ENCODE results near the gene SPSB2.

Gene SPSB2

GRCh38 chr12:6860116-6860515, 13.0 kb downstream of the SPSB2 start:
- Histone ChIP-seq H2AFZ (ENCODE audit: low read depth) (no peak overlapping the region), H3K27me3 (ENCODE audit: insufficient read depth, low read depth) (no peaks in the 10 kb centered on the region), H3K4me3 (IDR thresholded peaks at IDR 0.05; ENCODE audit: insufficient read depth, low read depth, low read length) (no peak overlapping the region), H3K79me2 (ENCODE audit: insufficient read depth, low read depth) (peaks cover 6% of the 10 kb centered on the region; the same call in 1 of the 2 replicates), H3K4me1 (ENCODE audit: low read depth, poor library complexity, severe bottlenecking) (no peaks in the 10 kb centered on the region), H3K9ac (no peak overlapping the region), H4K20me1 (ENCODE audit: insufficient read depth) (no peaks in the 10 kb centered on the region), H3K36me3 (ENCODE audit: insufficient read depth) (peaks cover 7% of the 10 kb centered on the region; the same call in 1 of the 2 replicates), H3K27ac (no peak overlapping the region), H3K4me2 (no peak overlapping the region)
- no peak for TF ChIP-seq CTCF (conservative IDR thresholded peaks at IDR 0.05; ENCODE audit: low read depth, low read length)

- Histone ChIP-seq H3K27me3 (ENCODE audit: insufficient read depth, low read depth) (no peaks in the 10 kb centered on the region), H3K4me3 (IDR thresholded peaks at IDR 0.05; ENCODE audit: insufficient read depth, low read depth, low read length) (no peak overlapping the region), H3K27ac (no peak overlapping the region), H3K79me2 (ENCODE audit: insufficient read depth, low read depth) (peaks cover 19% of the 10 kb centered on the region), H3K4me1 (ENCODE audit: low read depth, poor library complexity, severe bottlenecking) (peaks cover 12% of the 10 kb centered on the region), H2AFZ (ENCODE audit: low read depth) (no peak overlapping the region), H4K20me1 (ENCODE audit: insufficient read depth) (no peaks in the 10 kb centered on the region), H3K9ac (no peak overlapping the region), H3K36me3 (ENCODE audit: insufficient read depth) (peaks cover 7% of the 10 kb centered on the region; the same call in 1 of the 2 replicates), H3K4me2 (no peak overlapping the region)
- no peak for TF ChIP-seq CTCF (conservative IDR thresholded peaks at IDR 0.05; ENCODE audit: low read depth, low read length)
Observed at GRCh38 chr12:6858799-6859198, 14.3 kb downstream of the SPSB2 start.

GRCh38 chr12:6855322-6855721, 17.8 kb downstream of the SPSB2 start:
- Histone ChIP-seq H3K79me2 (ENCODE audit: insufficient read depth, low read depth) (peaks cover 29% of the 10 kb centered on the region), H3K4me3 (IDR thresholded peaks at IDR 0.05; ENCODE audit: insufficient read depth, low read depth, low read length) (no peak overlapping the region), H3K27me3 (ENCODE audit: insufficient read depth, low read depth) (no peaks in the 10 kb centered on the region), H3K4me1 (ENCODE audit: low read depth, poor library complexity, severe bottlenecking) (peaks cover 18% of the 10 kb centered on the region), H3K27ac (no peak overlapping the region), H4K20me1 (ENCODE audit: insufficient read depth) (no peaks in the 10 kb centered on the region), H3K9ac (no peak overlapping the region), H2AFZ (ENCODE audit: low read depth) (no peak overlapping the region), H3K4me2 (no peak overlapping the region; the same call in 1 of the 2 replicates), H3K36me3 (ENCODE audit: insufficient read depth) (peaks cover 7% of the 10 kb centered on the region; the same call in 1 of the 2 replicates)
- no peak for TF ChIP-seq CTCF (conservative IDR thresholded peaks at IDR 0.05; ENCODE audit: low read depth, low read length)

GRCh38 chr12:6854036-6854435, 19.1 kb downstream of the SPSB2 start:
- Histone ChIP-seq H4K20me1 (ENCODE audit: insufficient read depth) (no peaks in the 10 kb centered on the region), H3K27ac (peak overlapping the region; percentile 87), H3K79me2 (ENCODE audit: insufficient read depth, low read depth) (peaks cover 40% of the 10 kb centered on the region), H3K27me3 (ENCODE audit: insufficient read depth, low read depth) (no peaks in the 10 kb centered on the region), H3K36me3 (ENCODE audit: insufficient read depth) (0 out of 2 replicates have a peak, but pooled peaks cover 7% of the 10 kb centered on the region), H3K4me1 (ENCODE audit: low read depth, poor library complexity, severe bottlenecking) (peaks cover 29% of the 10 kb centered on the region), H3K4me2 (peak overlapping the region; percentile 60), H2AFZ (ENCODE audit: low read depth) (no peak overlapping the region), H3K9ac (peak overlapping the region; percentile 69; the same call in 1 of the 2 replicates), H3K4me3 (IDR thresholded peaks at IDR 0.05; ENCODE audit: insufficient read depth, low read depth, low read length) (no peak overlapping the region)
- TF ChIP-seq CTCF (conservative IDR thresholded peaks at IDR 0.05; ENCODE audit: low read depth, low read length) = no peak

Measured in KMS-11 (cell line).